MG63 (cell line): ENCODE measurements around the gene TBC1D14. TPM values are rescaled to one million over a fixed set of nuclear protein-coding genes. Genes with fewer than 3 reads are reported as not detected.
"Not testable (repeated sequence)": the region's sequence is repeated elsewhere in the genome, so short reads cannot be mapped to it uniquely, and the experiment has no call there.

Source experiments
- DNase-seq: peaks from one replicate; pipeline ENCODE4 v3.0.0-alpha.2; 2020
- H3K27me3 ChIP-seq: fragments of 250-450 bp; sonication (Bioruptor Pico); 2 replicates; pipeline ENCODE4 v1.5.1; 2020; ENCODE audit warnings: mild to moderate bottlenecking, moderate library complexity
- H3K36me3 ChIP-seq: fragments of 250-450 bp; sonication (Bioruptor Pico); 2 replicates; pipeline ENCODE4 v1.5.1; 2020; ENCODE audit warnings: mild to moderate bottlenecking, moderate library complexity
- H3K4me3 ChIP-seq: fragments of 250-450 bp; sonication (Bioruptor Pico); 2 replicates; pipeline ENCODE4 v1.5.1; 2020; ENCODE audit warnings: mild to moderate bottlenecking, moderate library complexity
- H3K9me3 ChIP-seq: fragments of 250-450 bp; sonication (Bioruptor Pico); 2 replicates; pipeline ENCODE4 v1.5.1; 2020; ENCODE audit warnings: mild to moderate bottlenecking, moderate library complexity
- total RNA-seq: library from RNA; depleted of rRNA; stranded (reverse); fragments of >200 nt; shearing (Covaris generic); gene quantifications from 2 replicates; pipeline ENCODE4 v1.2.3, GENCODE V29; 2014; ENCODE audit warnings: low replicate concordance

TBC1D14 gene
- total RNA-seq, 1 experiment from 2014 or later: 16.3 TPM

DNA sequence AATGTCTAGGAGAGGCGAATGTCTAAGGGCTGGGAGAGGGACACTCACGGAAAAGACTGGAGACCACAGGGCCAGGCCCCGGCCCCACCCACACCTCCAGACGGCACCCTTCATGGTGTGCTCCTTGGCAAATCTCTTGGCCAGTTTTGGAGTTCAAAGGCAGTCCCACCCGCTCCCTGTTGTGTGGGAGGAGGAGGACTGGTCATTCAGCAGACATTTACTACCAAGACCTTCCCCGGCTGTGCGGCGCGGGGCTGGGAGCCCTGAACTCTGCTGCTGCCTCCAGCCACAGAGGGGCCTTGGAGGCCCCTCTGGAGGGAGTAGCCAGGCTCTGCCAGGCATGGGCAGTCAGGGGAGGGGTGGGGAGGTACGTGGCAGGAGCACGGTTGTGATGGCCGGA, 8.7 kb upstream of the TBC1D14 start:
- no peaks in the 10 kb centered on the region for H3K36me3 ChIP-seq
- H3K9me3 ChIP-seq: no peaks in the 10 kb centered on the region
- H3K4me3 ChIP-seq: no peak overlapping the region
- H3K27me3 ChIP-seq: no peaks in the 10 kb centered on the region
- no peak for DNase-seq

GRCh38 chr4:6901669-6902317, 7.8 kb upstream of the TBC1D14 start:
- H3K4me3 ChIP-seq: no peak overlapping the region
- no peaks in the 10 kb centered on the region for H3K27me3 ChIP-seq

DNA sequence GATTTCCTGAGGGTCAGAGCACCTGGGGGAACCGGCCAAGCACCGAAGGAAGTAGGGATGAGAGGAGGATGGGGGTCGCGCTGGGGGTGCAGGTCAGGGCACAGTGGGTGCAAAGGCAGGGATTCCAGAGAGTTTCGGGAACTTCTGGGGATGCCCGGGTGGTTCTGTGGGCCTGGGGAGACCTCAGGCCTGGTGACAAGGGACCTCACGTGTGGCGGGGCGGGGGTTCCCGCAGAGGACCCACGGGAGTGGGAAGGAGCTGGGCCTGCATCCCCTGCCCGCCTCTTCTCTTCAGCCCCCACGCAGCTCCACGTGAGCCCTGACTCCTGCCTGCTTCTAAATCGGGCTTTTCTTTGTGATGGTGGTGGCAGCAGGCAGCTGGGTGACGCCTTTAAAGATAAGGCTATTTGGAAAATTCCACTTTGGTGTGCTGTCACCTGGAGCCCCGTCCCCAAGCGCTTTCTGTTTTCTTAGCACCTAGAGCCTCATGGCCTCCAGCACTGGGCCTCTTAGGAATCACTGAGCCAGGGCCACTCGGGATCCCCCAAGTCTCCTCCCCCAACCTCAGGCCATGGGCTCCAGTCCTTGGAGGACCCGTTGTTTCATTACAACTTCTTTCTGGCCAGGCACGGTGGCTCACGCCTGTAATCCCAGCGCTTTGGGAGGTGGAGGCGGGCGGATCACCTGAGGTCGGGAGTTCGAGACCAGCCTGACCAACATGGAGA, 7.1 kb upstream of the TBC1D14 start:
- Histone ChIP-seq H3K9me3 (no peaks in the 10 kb centered on the region), H3K36me3 (no peaks in the 10 kb centered on the region), H3K4me3 (no peak overlapping the region), H3K27me3 (no peaks in the 10 kb centered on the region)
- DNase-seq: no peak

More at GRCh38 chr4:6901669-6902317, 7.8 kb upstream of the TBC1D14 start:
- DNase-seq: no peak
- H3K36me3 ChIP-seq: no peaks in the 10 kb centered on the region
- no peaks in the 10 kb centered on the region for H3K9me3 ChIP-seq

GRCh38 chr4:6905516-6906445, 3.8 kb upstream of the TBC1D14 start:
- DNase-seq: no peak
- Histone ChIP-seq H3K36me3 (no peaks in the 10 kb centered on the region), H3K4me3 (no peak overlapping the region), H3K27me3 (no peaks in the 10 kb centered on the region), H3K9me3 (no peaks in the 10 kb centered on the region)

DNA sequence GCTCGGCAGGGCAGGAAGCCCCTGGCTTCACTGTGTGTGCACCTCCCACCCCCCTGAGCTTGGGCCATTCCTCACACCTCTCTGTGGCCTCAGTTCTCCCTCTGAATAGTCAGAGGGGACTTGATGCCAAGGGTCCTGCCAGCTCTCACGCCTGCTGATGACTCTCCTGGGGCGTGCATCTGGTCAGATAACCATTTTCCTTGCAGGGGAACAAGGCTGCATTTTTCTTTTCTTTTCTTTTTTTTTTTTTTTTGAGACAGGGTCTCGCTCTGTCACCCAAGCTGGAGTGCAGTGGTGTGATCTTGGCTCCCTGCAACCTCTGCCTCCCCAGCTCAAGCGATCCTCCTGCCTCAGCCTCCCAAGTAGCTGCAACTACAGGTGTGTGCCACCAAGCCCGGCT, 3.1 kb upstream of the TBC1D14 start:
- not testable (repeated sequence) for H3K4me3 ChIP-seq, H3K9me3 ChIP-seq, H3K27me3 ChIP-seq, H3K36me3 ChIP-seq, DNase-seq

GRCh38 chr4:6907658-6908191, 1.9 kb upstream of the TBC1D14 start:
- Histone ChIP-seq H3K27me3 (no peaks in the 10 kb centered on the region), H3K4me3 (no peak overlapping the region), H3K36me3 (no peaks in the 10 kb centered on the region), H3K9me3 (no peaks in the 10 kb centered on the region)
- DNase-seq: no peak

DNA sequence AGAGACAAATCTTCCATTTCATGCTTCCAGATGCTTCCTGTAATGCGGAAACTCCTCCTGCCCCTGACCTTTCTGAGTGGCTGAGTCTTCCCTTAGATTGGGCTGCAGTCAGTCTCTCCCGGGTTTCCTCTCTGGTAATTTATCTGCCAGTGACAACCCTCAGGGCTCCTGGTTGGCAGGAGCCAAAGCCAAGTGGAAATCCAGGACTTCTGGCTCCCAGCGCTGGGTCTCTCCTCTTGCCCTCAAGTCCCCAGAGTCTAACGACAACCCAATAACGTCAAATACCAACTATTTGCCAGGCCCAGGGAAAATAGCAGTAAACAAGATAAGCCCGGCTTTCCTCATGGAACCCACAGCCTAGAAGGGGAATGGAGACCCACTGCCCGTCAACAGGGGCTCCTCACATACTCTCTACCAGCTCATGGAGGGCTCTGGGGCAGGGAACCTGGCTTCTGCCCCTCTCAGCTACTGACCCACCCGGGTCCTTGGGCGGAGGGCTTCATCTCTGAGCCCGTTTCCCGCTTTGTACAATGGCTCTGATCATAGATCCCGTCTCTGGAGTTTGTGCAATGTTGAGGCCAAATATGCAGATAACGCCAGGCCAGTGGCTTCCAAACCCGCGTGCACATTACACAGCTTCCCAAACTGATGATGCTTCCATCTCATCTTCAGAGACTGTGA, 1.1 kb upstream of the TBC1D14 start:
- H3K9me3 ChIP-seq: no peaks in the 10 kb centered on the region
- DNase-seq: no peak
- H3K36me3 ChIP-seq: no peaks in the 10 kb centered on the region
- no peaks in the 10 kb centered on the region for H3K27me3 ChIP-seq
- peak overlapping the region; percentile 79 for H3K4me3 ChIP-seq

- Histone ChIP-seq H3K9me3 (no peaks in the 10 kb centered on the region), H3K27me3 (no peaks in the 10 kb centered on the region), H3K36me3 (no peaks in the 10 kb centered on the region), H3K4me3 (peak overlapping the region; percentile 79)
- no peak for DNase-seq
Measured at GRCh38 chr4:6909970-6910339, 329 bp downstream of the TBC1D14 start.

GRCh38 chr4:6910340-6910959, 824 bp downstream of the TBC1D14 start:
- H3K36me3 ChIP-seq: no peaks in the 10 kb centered on the region
- H3K27me3 ChIP-seq: no peaks in the 10 kb centered on the region
- peak overlapping the region; percentile 31 for H3K4me3 ChIP-seq
- no peak for DNase-seq
- H3K9me3 ChIP-seq: no peaks in the 10 kb centered on the region

GRCh38 chr4:6910960-6911874, 1.6 kb downstream of the TBC1D14 start:
- Histone ChIP-seq H3K9me3 (no peaks in the 10 kb centered on the region), H3K4me3 (no peak overlapping the region), H3K36me3 (no peaks in the 10 kb centered on the region), H3K27me3 (no peaks in the 10 kb centered on the region)
- no peak for DNase-seq

GRCh38 chr4:6911917-6912316, 2.3 kb downstream of the TBC1D14 start:
- H3K36me3 ChIP-seq, DNase-seq, H3K9me3 ChIP-seq, H3K27me3 ChIP-seq, H3K4me3 ChIP-seq: not testable (repeated sequence)

DNA sequence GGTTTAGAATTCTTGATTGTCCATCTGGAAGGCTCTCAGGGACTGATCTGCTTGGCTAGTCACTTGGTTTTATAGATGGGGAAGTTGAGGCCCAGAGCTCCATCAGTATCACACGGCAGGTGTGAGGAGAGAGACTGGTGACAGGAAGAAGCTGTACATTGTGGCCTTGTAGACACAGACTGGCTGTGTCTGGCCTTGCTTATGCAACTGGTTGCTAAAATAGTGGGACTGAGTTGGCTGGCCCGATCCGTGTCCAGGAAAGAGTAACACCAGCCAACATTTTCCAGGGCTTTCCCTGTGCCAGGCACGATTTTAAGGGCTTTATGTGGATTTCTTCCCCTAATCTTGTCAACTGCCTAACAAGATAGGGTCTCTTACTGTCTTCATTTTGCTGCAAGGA, 2.8 kb downstream of the TBC1D14 start:
- Histone ChIP-seq H3K4me3 (no peak overlapping the region), H3K27me3 (no peaks in the 10 kb centered on the region), H3K9me3 (no peaks in the 10 kb centered on the region), H3K36me3 (no peaks in the 10 kb centered on the region)
- no peak for DNase-seq

- Histone ChIP-seq H3K36me3 (no peaks in the 10 kb centered on the region), H3K9me3 (no peaks in the 10 kb centered on the region), H3K4me3 (no peak overlapping the region), H3K27me3 (no peaks in the 10 kb centered on the region)
- no peak for DNase-seq
Measured at GRCh38 chr4:6913350-6913905, 3.8 kb downstream of the TBC1D14 start.

DNA sequence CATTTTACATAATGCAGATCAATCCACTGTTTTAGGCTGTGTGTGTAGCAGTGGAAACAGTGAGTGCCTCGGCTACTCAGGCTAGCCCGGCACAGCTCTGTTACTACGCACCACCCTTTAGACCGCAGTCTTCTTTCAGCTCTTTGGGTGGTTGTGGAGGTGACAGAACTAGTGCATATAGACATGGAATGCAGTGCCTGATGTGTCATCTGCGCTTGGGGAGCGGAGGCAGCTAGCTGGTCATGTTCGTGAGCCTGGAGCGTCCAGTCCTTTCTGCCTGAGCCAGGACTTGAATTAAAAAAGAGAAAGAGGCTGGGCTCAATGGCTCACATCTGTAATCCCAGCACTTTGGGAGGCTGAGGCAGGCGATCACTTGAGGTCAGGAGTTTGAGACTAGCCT, 4.8 kb downstream of the TBC1D14 start:
- no peak overlapping the region for H3K4me3 ChIP-seq
- no peak for DNase-seq

More for the DNA sequence above, 4.8 kb downstream of the TBC1D14 start:
- no peaks in the 10 kb centered on the region for H3K36me3 ChIP-seq
- H3K9me3 ChIP-seq: no peaks in the 10 kb centered on the region
- H3K27me3 ChIP-seq: no peaks in the 10 kb centered on the region
